Effector memory CD8-positive, alpha-beta T cell (primary cell): Measurements from ENCODE around the gene LTK.

ENCODE experiments used
- ATAC-seq: fragments of 150-1000 bp; cut with Tn5 transposase; replicated peaks from 2 replicates; pipeline ENCODE4 v1.10.0; 2021; ENCODE audit warnings: mild to moderate bottlenecking, moderate library complexity
- DNase-seq, 3 experiments: peaks; one replicate each; pipeline ENCODE4 v3.0.0; 2021
- H3K27ac Mint-ChIP-seq, 2 donors: one replicate each; pipeline ENCODE4 v1.8.0; 2022; ENCODE audit warnings: mild to moderate bottlenecking in 2 of 2, mixed read lengths in 2 of 2, moderate library complexity in 2 of 2
- H3K27me3 Mint-ChIP-seq, 2 donors: one replicate each; pipeline ENCODE4 v1.8.0; 2022; ENCODE audit warnings: mixed read lengths in 2 of 2
- H3K36me3 Mint-ChIP-seq: one replicate; pipeline ENCODE4 v1.8.0; 2022; ENCODE audit warnings: mild to moderate bottlenecking, moderate library complexity, mixed read lengths; ENCODE audit not compliant: insufficient read depth
- H3K4me1 Mint-ChIP-seq, 2 donors: one replicate each; pipeline ENCODE4 v1.8.0; 2022; ENCODE audit warnings: low read depth in 2 of 2, mixed read lengths in 2 of 2
- H3K4me3 Mint-ChIP-seq, 2 donors: one replicate each; pipeline ENCODE4 v1.8.0; 2022; ENCODE audit warnings: mild to moderate bottlenecking in 2 of 2, mixed read lengths in 2 of 2, moderate library complexity in 2 of 2
- H3K9me3 Mint-ChIP-seq, 2 donors: one replicate each; pipeline ENCODE4 v1.8.0; 2022; ENCODE audit warnings: mixed read lengths in 2 of 2

The LTK gene

DNA sequence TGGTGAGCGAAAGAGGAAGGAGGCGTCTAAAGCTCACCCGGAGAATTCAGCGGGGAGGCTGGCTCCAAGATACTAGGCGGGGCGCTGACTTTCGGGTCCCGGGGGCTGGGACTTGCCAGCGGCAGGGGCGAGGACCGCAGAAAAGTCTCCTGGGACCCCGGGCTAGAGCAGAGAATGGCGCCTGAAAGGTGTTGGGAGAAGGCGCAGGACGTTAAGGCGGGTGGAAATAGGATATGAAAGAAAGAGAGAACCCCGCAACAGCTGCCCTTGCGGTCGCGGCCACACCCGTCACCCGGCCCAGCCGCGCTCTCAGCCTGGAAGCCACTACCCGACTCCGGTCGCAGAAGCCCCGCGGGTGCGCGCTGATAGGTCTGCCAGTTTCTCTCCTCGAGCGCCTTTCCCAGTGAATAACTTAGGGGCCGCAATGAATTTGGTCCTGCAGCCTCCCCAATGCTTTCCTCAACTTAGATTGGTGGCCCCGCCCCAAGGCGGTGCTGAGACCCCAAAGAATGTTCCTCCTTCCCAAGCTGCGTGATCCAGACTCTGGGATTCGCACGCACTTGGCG is 604 bp downstream of the LTK start:
- peak overlapping the region; percentile 49 to 90 for H3K27ac Mint-ChIP-seq
- peak; percentile 42 for ATAC-seq

DNA sequence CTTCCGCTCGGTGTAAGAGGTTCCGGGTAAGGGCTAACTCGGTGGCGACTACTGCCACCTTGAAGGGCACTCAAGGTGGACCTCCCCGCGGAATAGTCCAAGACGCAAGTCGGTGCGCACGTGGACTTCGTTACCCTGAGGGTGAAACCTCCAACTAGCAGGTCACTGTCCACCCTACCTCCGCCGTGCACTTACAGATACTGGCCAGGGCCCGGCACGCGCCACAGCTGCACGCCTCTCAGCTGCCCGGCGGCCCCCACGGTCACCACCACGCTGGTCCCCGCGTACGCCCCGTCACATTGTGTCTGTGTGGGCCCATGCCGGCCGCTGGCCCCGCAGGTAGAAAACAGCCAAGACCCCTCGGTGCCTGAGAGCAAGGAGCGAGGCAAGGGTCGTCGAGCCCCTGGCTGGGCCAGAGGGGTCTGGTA is 1.1 kb downstream of the LTK start:
- ATAC-seq (no peak), DNase-seq (no peak)
- Mint-ChIP-seq H3K4me3 (peak overlapping the region; percentile 81 to 94), H3K27ac (peak overlapping the region; percentile 49 to 90), H3K4me1 (peaks cover 14 to 25% of the 10 kb centered on the region in 2 donors), H3K36me3 (peaks cover 30% of the 10 kb centered on the region), H3K27me3 (peaks cover 11 to 16% of the 10 kb centered on the region in 2 donors), H3K9me3 (no peaks in the 10 kb centered on the region)

More for the DNA sequence above, 604 bp downstream of the LTK start:
- Mint-ChIP-seq H3K4me3 (peak overlapping the region; percentile 81 to 94), H3K36me3 (peaks cover 31% of the 10 kb centered on the region), H3K9me3 (no peaks in the 10 kb centered on the region), H3K4me1 (peaks cover 14 to 29% of the 10 kb centered on the region in 2 donors), H3K27me3 (peaks cover 11 to 16% of the 10 kb centered on the region in 2 donors)
- DNase-seq, result peak in 1 of 3 experiments; percentile 42

GRCh38 chr15:41511899-41512369 is 1.7 kb downstream of the LTK start:
- H3K4me3 Mint-ChIP-seq, result peak overlapping the region; percentile 81 to 94
- no peaks in the 10 kb centered on the region for H3K9me3 Mint-ChIP-seq
- H3K4me1 Mint-ChIP-seq, result peaks cover 14 to 25% of the 10 kb centered on the region in 2 donors
- peaks cover 26% of the 10 kb centered on the region for H3K36me3 Mint-ChIP-seq
- ATAC-seq (no peak), DNase-seq (no peak)
- peaks cover 11 to 16% of the 10 kb centered on the region in 2 donors for H3K27me3 Mint-ChIP-seq
- H3K27ac Mint-ChIP-seq, result peak overlapping the region in 1 of 2 donors; percentile 90

DNA sequence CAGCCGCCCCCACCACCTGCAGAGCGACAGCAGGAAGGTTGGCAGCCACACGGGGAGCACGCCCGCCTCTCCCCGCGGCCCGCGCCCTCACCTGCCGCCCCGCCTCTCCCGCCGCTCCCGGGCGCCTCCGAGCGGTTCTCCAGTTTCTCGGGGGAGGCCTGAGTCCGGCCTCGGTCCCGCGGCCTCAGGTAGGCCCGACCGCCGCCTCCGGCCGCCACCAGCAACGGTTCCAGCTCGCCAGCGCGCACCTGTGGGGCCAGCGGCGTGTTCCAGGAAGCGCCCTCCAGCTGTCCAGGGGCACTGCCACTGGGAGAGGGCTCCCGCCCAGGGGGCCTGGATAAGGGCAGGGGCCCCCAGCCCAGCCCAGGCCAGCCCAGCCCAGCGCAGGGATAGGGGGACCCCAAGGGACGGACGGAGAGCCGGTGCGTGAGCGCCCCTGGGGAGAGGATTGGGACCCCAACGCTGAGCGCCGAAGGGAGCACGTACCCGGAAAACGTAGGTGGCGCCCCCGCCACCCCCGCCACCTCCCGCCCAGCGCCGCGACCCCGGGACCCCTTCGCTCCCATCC is 2.2 kb downstream of the LTK start:
- peaks cover 11 to 16% of the 10 kb centered on the region in 2 donors for H3K27me3 Mint-ChIP-seq
- H3K4me1 Mint-ChIP-seq, result peaks cover 14 to 24% of the 10 kb centered on the region in 2 donors
- H3K4me3 Mint-ChIP-seq, result peak overlapping the region in 1 of 2 donors; percentile 94
- no peak for ATAC-seq
- H3K9me3 Mint-ChIP-seq, result no peaks in the 10 kb centered on the region
- no peak for DNase-seq
- H3K36me3 Mint-ChIP-seq, result peaks cover 28% of the 10 kb centered on the region
- H3K27ac Mint-ChIP-seq, result peak overlapping the region in 1 of 2 donors; percentile 90

DNA sequence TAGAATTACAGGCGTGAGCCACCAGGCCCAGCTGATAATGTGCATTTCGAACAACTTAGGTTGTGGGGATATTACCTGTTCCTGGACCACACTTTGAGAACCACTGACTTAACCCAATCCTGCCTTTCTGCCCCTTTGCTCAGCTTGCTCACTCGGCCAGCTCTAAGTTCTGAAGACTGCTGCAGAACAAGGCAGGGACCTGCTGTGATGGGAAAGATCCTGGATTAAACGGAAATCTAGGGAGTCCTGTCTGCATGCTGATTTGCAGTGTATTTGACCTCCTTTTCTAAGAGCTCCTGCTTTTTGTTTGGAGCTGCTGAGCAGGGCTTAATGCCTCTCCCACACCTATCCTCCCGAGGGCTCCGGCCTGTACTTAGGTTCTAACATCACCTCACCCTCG is 2.9 kb downstream of the LTK start:
- Mint-ChIP-seq H3K27me3 (peaks cover 11 to 16% of the 10 kb centered on the region in 2 donors), H3K9me3 (no peaks in the 10 kb centered on the region), H3K36me3 (peaks cover 28% of the 10 kb centered on the region), H3K27ac (no peak overlapping the region), H3K4me3 (no peak overlapping the region), H3K4me1 (peaks cover 14 to 24% of the 10 kb centered on the region in 2 donors)
- no peak for ATAC-seq
- DNase-seq, result no peak

DNA sequence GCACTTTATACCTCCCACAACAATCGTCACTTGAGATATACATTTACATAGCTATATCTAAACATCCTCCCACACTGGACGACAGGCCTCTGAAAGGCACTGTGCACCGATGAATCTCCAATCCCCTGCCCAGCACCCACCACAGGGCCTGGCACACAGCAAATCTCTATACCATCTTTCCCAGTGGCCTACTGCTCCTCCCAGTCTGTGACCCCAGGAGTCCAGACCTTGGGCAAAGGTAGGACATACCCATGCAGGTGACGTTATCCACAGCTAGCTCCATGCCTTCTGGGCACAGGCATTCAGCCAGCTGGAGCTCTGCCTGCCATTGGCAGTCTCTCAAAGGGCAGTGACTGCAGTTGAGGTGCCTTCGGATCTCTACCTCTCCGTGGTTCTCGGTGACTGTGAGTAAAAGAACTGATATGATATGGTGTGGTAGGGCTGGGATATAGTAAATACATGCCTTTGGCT is 5.8 kb downstream of the LTK start:
- H3K4me3 Mint-ChIP-seq, result no peak overlapping the region

GRCh38 chr15:41506796-41507341 is 6.8 kb downstream of the LTK start:
- peaks cover 3 to 9% of the 10 kb centered on the region in 2 donors for H3K4me1 Mint-ChIP-seq
- peak overlapping the region in 1 of 2 donors; percentile 67 for H3K27ac Mint-ChIP-seq
- H3K4me3 Mint-ChIP-seq, result no peak overlapping the region
- no peaks in the 10 kb centered on the region for H3K9me3 Mint-ChIP-seq
- no peak for ATAC-seq
- DNase-seq, result no peak
- H3K36me3 Mint-ChIP-seq, result peaks cover 10% of the 10 kb centered on the region
- peaks cover 10 to 17% of the 10 kb centered on the region in 2 donors for H3K27me3 Mint-ChIP-seq

More for the DNA sequence above, 5.8 kb downstream of the LTK start:
- Mint-ChIP-seq H3K27ac (peak overlapping the region in 1 of 2 donors; percentile 67), H3K9me3 (no peaks in the 10 kb centered on the region), H3K4me1 (peaks cover 10 to 11% of the 10 kb centered on the region in 2 donors), H3K36me3 (peaks cover 18% of the 10 kb centered on the region), H3K27me3 (peaks cover 14 to 17% of the 10 kb centered on the region in 2 donors)
- ATAC-seq (no peak), DNase-seq (no peak)

DNA sequence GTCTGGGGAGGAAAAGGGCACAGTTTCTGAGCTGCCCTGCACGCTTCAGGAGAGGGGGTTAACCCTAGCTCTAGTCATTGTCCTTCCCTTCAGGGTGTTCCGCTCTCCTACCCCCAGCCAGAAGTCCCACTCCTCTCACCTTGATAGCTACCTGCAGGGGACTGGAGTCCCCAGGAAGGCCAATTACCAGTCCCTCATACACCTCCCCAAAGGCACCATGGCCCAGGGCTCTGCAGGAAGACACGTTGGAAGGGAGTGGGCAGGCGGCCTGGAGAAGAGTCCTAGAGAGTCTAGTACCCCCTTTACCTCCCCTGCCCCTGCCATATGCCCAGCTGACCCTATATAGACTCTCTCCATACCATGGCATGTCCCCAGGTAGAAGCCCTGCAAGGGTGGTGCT is 7.9 kb downstream of the LTK start:
- H3K9me3 Mint-ChIP-seq, result no peaks in the 10 kb centered on the region
- DNase-seq, result no peak
- peaks cover 7 to 14% of the 10 kb centered on the region in 2 donors for H3K4me1 Mint-ChIP-seq
- H3K36me3 Mint-ChIP-seq, result peaks cover 7% of the 10 kb centered on the region
- peaks cover 15 to 17% of the 10 kb centered on the region in 2 donors for H3K27me3 Mint-ChIP-seq
- no peak for ATAC-seq
- H3K27ac Mint-ChIP-seq, result no peak overlapping the region
- H3K4me3 Mint-ChIP-seq, result no peak overlapping the region

GRCh38 chr15:41504751-41505492 is 8.7 kb downstream of the LTK start:
- Mint-ChIP-seq H3K27ac (peak overlapping the region in 1 of 2 donors; percentile 46), H3K4me3 (no peak overlapping the region), H3K4me1 (peaks cover 7 to 14% of the 10 kb centered on the region in 2 donors), H3K9me3 (no peaks in the 10 kb centered on the region), H3K27me3 (peaks cover 20 to 21% of the 10 kb centered on the region in 2 donors), H3K36me3 (peaks cover 7% of the 10 kb centered on the region)
- DNase-seq (no peak), ATAC-seq (no peak)

DNA sequence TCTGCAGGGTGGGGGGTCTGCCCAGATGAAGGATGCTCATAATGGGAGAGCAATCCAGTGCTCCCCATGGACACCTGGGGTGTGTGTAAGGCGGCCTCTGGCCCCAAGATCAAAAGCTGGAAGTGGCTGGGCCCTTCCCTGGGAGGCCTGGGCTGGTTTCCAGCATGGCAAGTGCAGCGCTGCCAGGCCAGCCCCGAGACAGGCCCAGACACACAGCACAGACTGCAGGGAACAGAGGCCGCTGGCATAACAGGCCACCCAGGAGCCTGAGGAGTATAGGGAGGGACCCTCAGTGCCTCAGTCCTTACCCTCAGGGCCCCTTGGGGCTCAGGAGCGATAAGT is 10.0 kb downstream of the LTK start:
- Mint-ChIP-seq H3K9me3 (no peaks in the 10 kb centered on the region), H3K27ac (no peak overlapping the region), H3K4me1 (peaks cover 7 to 12% of the 10 kb centered on the region in 2 donors), H3K27me3 (peaks cover 28 to 34% of the 10 kb centered on the region in 2 donors), H3K4me3 (peak overlapping the region; percentile 73 to 77), H3K36me3 (peaks cover 6% of the 10 kb centered on the region)
- DNase-seq (no peak), ATAC-seq (no peak)

- Mint-ChIP-seq H3K27ac (peak overlapping the region in 1 of 2 donors; percentile 12), H3K27me3 (peaks cover 32 to 40% of the 10 kb centered on the region in 2 donors)
- no peak for ATAC-seq
These were observed 10.6 kb downstream of the LTK start for GRCh38 chr15:41502795-41503668.

GRCh38 chr15:41501931-41502794 is 11.5 kb downstream of the LTK start:
- Mint-ChIP-seq H3K27me3 (peaks cover 38 to 47% of the 10 kb centered on the region in 2 donors), H3K9me3 (no peaks in the 10 kb centered on the region), H3K27ac (peak overlapping the region in 1 of 2 donors; percentile 12), H3K36me3 (peaks cover 6% of the 10 kb centered on the region), H3K4me3 (peak overlapping the region; percentile 73 to 77), H3K4me1 (peaks cover 7 to 12% of the 10 kb centered on the region in 2 donors)
- peak; percentile 81 for ATAC-seq
- DNase-seq, result no peak

More at GRCh38 chr15:41502795-41503668, 10.6 kb downstream of the LTK start:
- peaks cover 7 to 12% of the 10 kb centered on the region in 2 donors for H3K4me1 Mint-ChIP-seq
- peak overlapping the region; percentile 73 to 77 for H3K4me3 Mint-ChIP-seq
- H3K36me3 Mint-ChIP-seq, result peaks cover 6% of the 10 kb centered on the region
- DNase-seq, result no peak
- no peaks in the 10 kb centered on the region for H3K9me3 Mint-ChIP-seq
